ENCODE data around the gene MROH2A.

MROH2A gene

DNA sequence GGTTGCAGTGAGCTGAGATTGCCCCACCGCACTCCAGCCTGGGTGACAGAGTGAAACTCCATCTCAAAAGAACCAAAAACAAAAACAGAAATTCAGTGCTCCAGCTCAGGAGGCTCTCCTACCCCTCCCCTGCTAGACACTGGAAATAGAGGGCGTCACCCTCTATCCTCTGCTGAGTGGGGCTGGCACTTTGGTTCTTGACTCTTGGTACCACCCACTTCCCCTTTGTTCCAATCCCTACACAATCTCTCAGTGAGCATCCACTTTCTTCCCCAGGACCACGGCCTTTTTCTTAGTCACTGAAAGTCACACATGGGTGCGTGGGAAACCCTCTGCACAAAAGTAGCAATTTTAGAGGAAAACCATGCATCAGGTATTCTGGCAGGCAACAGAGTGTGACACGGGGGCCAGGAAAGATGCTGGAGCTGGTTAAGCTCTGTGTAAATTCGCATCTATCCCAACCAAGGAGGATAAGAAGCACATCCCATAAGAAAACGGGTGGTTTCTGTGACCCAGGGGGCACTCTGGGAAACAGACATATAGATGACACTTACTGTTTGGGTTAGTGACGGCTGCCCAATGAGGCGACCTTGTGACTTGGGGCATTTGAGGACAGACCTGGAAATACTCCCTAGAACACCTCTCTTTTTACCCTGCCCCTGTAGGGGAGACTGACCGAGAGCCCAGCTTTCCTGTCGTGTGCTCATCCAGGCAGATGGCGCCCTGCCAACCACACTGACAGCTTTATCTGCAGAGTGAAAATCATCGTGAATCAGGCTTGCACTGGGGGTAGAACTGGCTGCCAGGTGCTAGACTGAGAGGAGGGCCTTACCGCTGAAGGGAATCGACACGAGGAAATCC is 68.5 kb downstream of the MROH2A start:
- no peak for DNase-seq (ENCODE audit: low read depth)
- H3K4me3 ChIP-seq (ENCODE audit: low read depth, low read length) = no peak overlapping the region

DNA sequence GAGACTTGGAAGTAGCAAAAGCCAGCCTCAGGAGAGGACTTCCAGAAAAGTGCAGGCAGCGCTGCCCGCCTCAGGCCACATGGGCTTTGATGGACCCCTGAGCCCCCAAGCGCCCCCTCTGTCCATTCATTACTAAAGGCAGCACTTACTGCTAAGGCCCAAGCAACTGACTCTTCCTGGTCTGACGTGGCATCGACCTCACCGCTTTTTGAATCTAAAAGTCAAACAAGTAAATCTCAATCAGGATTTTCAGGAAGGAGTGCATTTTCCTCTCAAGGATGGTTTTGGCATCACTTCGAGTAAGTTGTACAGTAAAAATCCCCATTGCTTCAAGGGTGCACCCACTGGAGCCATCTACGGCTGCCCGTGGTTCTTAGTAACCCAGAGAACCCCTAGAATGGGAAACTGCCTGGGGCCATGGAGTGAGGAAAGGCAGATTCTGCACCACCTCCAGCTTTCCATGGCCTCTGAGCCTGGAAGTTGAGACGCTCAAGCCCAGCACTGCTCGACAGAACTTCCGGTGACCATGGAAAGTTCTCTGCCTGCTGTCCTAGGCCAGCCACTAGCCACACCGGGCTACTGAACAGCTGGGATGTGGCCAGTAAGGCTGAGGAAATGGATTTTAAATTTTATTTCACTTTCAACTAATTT is 69.2 kb downstream of the MROH2A start:
- DNase-seq (ENCODE audit: low read depth) = no peak
- no peak overlapping the region for H3K4me3 ChIP-seq (ENCODE audit: low read depth, low read length)

DNA sequence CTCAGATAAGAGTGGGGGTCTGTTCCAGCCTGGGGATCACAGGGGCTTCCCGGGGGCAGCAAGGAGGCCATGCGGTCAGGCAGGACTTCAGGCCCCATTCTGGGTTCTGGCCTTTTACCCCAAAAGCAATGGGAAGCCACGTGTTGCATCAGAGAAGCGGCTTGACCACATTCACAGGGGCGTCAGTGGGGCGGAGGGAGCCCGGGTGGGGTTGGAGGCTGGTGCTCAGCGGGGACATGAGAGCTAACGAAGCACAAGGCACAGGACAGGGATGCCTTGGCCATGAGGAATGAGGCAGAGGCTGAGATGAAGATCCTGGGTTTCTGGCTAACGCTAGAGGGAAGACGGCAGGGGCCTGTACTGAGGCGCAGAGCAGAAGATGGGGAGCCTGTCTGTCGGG is 70.1 kb downstream of the MROH2A start:
- no peak overlapping the region for H3K4me3 ChIP-seq (ENCODE audit: low read depth, low read length)
- DNase-seq (ENCODE audit: low read depth) = no peak

DNA sequence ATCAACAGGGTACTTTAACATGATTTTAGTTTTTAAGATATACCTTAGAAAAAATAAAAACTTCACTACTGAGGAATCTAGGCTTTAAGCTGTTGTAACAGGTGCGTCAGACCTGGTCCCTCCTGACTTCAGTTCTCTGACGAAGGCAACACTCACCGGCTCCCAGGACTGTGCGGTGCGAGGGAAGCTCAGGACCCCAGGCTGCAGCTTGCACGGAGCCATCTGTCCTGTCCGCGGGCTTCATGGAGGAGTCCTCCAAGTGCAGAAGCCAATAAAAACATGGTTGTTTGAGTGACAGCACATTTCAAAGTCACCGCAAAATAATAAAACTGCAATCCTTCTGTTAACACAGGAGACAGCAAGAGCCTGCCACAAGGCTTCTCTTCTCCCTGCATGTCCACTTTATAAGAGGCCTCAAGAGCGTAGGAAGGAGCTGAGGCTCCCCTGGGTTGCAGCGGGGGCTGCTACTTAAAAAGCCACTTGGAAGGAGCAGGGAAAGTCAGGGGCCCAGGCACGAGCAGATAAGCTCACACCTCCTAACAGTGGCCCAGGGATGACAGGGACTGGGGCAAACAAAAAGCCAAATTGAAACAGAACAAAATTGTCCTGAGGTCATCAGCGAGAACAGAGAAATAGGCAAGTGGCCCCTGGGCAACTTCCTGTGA is 71.6 kb downstream of the MROH2A start:
- H3K4me3 ChIP-seq (ENCODE audit: low read depth, low read length) = no peak overlapping the region
- no peak for DNase-seq (ENCODE audit: low read depth)

DNA sequence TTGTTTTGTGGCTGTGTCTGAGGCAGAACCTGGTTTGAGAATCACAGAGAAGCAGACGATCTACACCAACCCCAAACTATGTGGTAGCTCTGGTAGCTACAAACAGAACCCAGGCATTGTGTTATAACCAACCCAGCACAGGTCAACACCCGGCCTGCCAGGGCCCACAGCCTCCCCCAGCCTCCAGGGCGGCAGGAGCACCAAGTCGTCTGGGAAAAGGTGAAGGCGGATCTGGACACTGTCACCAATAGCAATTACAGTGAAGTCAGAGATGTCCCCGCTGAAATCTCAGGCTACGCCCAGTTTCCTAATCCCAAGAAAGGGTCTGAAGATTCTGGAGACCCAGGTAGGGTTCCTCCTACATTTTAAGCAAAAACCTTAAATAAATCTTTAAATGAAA is 72.6 kb downstream of the MROH2A start:
- DNase-seq (ENCODE audit: low read depth) = no peak
- no peak overlapping the region for H3K4me3 ChIP-seq (ENCODE audit: low read depth, low read length)

DNA sequence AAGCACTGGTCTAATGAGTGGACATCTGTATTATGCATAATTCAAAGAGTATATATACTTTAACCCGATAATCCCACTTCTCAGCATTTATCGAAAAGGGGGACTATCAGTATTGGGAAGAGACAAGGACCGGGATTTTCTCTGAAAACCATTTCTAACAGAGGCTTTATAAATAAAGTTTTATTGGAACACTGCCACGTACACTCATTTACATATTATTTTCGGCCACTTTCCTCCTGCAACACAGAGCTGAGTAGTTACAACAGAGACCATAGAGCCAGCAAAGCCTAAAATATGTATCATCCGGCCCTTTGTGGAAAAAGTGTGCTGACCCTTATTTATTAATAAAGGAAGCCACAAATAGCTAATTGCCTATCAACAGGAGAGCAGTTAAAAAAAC is 73.0 kb downstream of the MROH2A start:
- no peak for DNase-seq (ENCODE audit: low read depth)
- no peak overlapping the region for H3K4me3 ChIP-seq (ENCODE audit: low read depth, low read length)

DNA sequence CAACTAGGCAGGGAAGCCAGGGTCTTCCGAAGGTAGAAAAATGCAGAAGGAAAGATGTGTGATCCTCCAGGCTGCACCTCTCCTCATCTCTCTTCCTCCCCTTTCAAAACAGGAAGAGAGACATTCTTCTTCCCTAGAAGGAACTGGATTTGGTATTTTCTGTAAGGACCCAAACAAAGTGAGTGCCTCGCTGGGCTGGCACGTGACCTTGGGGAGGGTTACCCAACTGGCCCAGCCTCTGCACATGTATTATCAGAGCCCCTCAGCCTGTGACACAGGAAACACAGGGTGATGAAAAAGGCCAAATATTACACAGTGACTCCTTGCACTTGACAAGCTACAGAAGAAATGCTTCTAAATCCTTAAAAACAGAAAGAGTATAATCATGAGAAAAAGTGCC is 73.9 kb downstream of the MROH2A start:
- no peak overlapping the region for H3K4me3 ChIP-seq (ENCODE audit: low read depth, low read length)
- no peak for DNase-seq (ENCODE audit: low read depth)

DNA sequence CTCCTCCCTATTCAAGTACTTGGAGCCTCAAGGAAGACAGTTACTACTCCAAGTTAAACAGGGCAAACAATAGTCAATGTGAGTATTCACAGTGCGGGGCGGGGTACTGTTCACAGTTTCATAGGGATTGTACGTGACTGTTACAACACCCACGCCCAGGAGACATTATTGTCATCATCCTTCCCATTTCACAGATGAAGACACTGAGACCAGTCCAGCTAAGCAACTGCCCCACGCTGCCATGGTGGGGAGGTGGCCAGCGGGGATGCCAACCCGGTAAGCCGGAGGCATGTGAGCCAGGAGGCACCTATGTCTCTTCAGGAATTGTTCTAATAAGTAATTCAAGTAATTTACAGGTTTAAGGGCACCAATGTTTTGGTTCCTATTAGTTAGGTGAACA is 75.2 kb downstream of the MROH2A start:
- no peak for DNase-seq (ENCODE audit: low read depth)

DNA sequence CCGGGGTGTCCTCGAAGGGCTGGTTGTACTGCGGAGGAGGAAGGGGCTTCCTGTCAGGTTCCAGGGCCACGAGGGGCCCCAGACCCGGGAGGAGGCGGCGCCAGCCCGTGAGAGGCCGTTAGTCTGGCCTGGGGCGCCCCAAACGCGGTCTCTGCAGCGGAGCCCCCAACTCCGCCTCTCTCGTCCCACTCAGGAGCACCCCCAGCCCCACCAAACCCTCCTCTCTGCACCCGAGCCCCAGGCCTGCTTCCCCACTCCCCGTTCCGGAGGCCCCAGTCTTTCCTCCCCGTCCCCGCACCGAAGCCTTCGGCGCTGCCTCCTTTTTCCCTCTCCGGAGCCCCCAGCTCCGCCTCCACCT is 75.7 kb downstream of the MROH2A start:
- peak overlapping the region; percentile 97 for H3K4me3 ChIP-seq (ENCODE audit: low read depth, low read length)
- no peak for DNase-seq (ENCODE audit: low read depth)

More for the DNA sequence above, 75.2 kb downstream of the MROH2A start:
- peak overlapping the region; percentile 97 for H3K4me3 ChIP-seq (ENCODE audit: low read depth, low read length)

DNA sequence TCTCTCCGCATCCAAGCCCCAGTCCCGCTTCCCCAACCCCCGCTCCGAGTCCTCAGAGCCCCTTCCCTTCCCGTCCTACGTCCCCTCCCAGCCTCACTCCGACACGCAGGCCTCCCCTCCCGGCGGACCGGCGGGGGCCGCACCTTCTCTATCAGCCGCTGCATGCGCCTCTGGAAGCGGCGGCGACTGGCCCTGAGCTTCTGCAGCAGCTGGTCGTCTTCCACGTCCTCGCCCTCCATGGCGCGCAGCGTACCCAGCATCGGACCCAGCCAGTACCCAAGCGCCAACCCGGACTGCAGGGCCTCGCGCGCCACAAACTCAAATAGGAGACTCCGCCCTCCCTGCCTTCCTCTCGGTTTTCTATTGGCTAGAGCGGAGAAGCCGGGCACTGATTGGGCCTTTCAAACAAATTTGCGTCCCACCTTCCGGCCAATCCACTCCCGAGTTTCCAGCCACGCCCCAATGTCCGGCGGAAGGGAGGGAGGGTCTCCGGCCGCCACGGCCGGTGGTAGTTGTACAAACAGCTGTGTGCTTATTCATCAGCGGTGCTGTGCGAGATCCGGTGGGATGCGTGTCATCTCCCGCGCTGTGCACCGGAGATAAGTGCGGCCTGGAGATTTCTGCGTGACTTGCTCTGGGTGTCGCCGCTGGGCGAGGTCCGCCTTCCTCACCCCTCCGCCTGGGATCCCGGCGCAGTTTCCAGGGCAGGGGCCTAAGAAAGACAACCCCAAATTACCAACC is 76.3 kb downstream of the MROH2A start, which contains the start of gene HJURP:
Gene HJURP (minus strand): TSS at position 295 of the 741 bp plus-strand sequence. CDS start 35 bp downstream, at position 260.
- DNase-seq (ENCODE audit: low read depth) = peak; percentile 83
- peak within 1 kb of the TSS; percentile 97 for H3K4me3 ChIP-seq (ENCODE audit: low read depth, low read length)

DNA sequence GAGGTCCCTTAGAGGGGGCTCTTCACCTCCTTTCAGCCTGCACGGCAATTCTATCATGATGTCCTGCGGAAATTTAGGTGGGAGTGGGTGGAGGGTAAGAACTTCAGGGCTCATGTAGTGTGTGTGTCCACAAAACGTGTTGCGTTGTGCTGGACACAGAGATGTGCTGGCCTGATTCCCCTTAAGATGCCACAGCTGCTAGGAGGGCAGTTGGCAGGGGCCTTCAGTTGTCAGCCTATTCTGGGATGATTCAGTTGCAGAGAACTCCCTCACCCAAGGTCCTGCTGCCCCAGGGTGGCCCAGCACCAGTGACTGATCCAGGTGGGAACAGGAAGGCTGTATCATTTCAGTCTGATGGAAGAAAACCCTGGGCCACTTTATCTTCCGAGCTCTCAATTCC is 77.2 kb downstream of the MROH2A start:
- H3K4me3 ChIP-seq (ENCODE audit: low read depth, low read length) = no peak overlapping the region
- DNase-seq (ENCODE audit: low read depth) = no peak

DNA sequence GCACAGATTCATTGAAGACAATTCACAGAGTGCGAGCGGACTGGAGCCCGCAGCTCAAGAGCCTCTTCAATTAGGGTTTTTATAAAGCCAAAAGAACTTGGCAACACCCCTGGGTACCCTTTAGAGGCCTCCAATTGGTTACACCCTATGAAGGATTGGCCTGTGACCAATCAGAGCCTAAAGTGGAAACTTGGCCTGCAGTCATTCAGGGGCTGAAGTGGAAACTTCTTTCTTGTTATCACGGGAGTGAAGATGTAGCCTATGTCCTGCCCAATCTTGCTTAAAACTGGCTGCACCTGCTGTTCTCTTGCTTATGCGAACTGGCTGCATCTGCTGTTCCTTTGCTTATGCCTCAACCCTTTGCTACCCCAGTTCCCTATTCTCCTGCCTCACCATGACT is 78.1 kb downstream of the MROH2A start:
- H3K4me3 ChIP-seq (ENCODE audit: low read depth, low read length) = no peak overlapping the region
- DNase-seq (ENCODE audit: low read depth) = no peak

DNA sequence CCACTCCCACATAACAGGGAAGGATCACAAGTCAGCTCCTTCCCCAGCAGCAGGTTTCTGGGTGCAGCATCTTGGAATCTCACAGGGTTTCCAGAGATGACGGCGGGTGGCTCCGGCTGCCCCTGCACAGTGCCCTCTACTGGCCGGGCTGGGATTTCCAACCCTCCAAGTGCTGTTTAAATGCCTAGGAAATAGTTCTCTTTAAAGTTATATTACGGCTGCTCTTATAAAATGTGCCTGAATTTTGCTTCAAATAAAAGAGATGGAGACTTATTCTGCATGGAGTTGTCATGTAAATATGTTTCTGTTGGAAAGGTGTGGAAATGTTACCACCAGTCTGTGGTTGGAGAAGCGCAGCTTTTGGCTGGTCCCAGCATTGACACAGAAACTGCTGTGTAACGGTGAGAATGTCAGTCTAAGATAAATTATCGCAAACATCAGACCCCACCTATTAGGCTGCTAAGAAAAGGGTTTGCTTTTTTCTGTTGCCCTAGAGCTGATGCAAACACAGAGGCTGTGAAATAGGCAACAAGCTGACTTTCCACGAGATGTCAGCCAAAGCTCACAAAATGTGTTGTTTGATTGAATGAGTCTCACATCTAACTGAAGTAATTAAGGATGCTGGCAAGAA is 79.5 kb downstream of the MROH2A start:
- DNase-seq (ENCODE audit: low read depth) = no peak
- H3K4me3 ChIP-seq (ENCODE audit: low read depth, low read length) = no peak overlapping the region

DNA sequence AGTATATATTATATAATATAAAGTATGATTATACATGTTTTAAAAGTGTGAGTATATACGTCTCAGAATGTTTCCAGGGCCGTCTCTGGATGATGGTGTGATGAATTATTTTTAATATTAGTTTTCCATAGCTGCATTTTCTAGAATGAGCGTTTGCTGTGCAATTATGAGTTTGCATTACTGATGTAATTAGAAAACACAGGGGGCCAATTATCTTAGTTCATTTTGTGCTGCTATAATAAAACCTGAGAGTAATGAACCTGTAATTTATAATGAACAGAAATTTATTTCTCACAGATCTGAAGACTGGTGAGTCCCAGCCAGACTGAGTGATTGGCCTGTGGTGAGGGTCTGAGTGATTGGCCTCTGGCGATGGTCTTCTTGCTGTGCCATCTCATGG is 80.2 kb downstream of the MROH2A start:
- H3K4me3 ChIP-seq (ENCODE audit: low read depth, low read length) = no peak overlapping the region
- DNase-seq (ENCODE audit: low read depth) = no peak

DNA sequence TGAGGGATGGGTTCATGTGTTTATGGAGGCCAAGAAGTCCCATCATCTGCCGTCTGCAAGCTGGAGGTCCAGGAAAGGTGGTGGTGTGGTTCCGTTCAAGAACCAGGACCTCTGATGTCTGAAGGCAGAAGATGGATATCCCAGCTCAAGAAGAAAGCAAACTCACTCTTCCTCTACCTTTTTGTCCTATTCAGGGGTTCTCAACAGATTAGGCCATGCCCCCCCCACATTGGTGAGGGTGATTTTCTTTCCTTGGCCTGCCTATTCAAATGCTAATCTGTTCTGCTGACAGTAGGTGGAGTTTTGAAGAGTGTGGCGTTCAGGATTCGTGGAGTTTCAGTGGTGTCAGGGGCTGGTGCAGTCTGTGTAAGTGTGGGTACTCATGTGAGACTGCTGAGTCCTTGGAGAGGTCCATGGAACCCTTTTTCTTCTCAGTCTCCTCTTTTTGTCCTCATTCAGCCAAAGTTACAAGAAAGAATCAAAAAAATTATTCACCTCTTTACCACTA is 84.2 kb downstream of the MROH2A start:
- H3K4me3 ChIP-seq (ENCODE audit: low read depth, low read length) = no peak overlapping the region
- DNase-seq (ENCODE audit: low read depth) = no peak

DNA sequence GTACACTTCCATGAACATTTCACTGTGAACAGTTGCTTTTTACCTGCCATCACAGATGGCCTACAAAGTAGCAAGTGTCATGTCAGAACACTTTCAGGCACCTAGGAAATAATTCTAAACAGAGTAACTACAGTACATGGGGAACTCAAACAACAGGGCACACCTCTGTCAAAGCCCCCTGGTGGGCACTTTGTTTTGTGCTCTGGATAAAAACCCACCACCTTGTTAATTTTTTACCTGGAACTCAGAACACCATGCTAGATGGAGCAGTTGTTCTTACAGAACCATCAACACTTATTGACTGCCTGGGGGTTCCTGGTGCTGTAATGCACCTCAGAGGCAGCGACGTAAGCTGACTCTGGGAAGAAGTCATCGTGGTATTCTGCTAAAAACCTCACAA is 87.7 kb downstream of the MROH2A start:
- no peak for DNase-seq (ENCODE audit: low read depth)
- no peak overlapping the region for H3K4me3 ChIP-seq (ENCODE audit: low read depth, low read length)

DNA sequence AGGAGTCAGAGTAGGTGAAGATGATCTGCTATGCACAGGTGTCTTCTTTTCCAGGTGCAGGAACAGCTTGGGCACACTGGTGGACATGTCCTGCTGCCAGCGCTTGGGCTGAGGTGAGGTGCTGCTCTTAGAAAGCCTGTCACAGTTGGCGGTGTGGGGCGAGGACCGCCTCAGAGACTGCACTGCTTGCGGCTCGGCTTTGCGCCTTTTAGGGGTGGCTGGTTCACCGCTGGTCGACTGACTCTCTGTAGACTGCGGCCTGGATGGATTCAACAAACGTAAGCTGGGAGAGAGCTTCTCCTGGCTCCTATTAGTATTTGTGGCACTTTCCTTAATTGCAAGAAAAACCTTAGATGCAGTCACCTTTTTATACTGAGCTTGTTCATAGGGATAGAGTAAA is 88.3 kb downstream of the MROH2A start:
- DNase-seq (ENCODE audit: low read depth) = no peak
- H3K4me3 ChIP-seq (ENCODE audit: low read depth, low read length) = no peak overlapping the region

DNA sequence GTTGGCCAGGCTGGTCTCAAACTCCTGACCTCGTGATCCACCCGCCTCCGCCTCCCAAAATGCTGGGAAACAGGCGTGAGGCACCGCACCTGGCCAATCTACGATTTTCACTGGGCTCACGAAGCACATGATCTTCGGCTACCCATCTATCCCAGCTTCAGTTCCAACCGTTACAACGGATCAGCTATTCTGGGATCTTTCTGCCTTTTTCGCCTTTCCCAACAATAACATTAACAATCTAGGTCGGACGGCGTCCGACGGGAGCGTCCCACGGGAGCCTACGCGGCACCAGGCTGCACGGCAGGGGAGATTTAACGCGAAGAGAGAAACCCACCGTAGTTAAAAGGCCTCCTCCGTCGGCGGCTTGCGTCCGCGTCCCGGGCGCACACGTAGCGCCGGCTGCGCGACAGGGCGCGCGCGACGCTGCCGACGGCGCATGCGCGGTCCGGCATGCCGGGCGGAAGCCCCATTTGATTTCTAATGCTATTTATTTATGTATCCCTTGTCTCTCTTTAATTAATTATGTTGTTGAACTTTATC is 89.9 kb downstream of the MROH2A start, which contains the start of gene MSL3B:
Gene MSL3B (minus strand): TSS at position 394 of the 540 bp plus-strand sequence.
- no peak for DNase-seq (ENCODE audit: low read depth)
- H3K4me3 ChIP-seq (ENCODE audit: low read depth, low read length) = peak within 1 kb of the TSS; percentile 68

DNA sequence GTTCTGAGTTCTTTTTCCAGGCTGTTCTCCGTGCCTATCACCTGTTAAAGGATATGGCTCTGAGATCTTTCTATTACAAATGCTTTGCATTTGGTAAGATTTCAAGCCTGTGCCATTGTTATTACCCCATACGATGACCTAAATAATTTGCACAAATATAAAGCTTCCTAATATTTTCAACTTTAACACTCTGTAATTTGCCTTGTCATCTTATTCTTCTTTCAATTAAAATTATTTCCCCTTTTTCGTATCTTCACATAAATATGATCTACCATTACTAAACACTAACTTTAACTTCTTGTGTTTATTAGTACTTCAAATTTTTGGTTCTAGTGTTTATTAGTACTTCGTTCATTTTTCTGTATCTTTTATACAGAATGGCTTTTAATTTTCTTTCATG is 93.3 kb downstream of the MROH2A start:
- no peak for DNase-seq (ENCODE audit: low read depth)
- no peak overlapping the region for H3K4me3 ChIP-seq (ENCODE audit: low read depth, low read length)

Data from skeletal muscle cell (primary cell).